Measurements from ENCODE around the gene N4BP2.
"Not testable (repeated sequence)": the region's sequence is repeated elsewhere in the genome, so short reads cannot be mapped to it uniquely, and the experiment has no call there.

The N4BP2 gene

GRCh38 chr4:40093400-40093799 is 36.8 kb downstream of the N4BP2 start:
- DNase-seq = not testable (repeated sequence)

- no peak for DNase-seq
Observed at GRCh38 chr4:40099010-40099409, 42.4 kb downstream of the N4BP2 start.

- not testable (repeated sequence) for DNase-seq
Observed at GRCh38 chr4:40107150-40107549, 50.5 kb downstream of the N4BP2 start.

- no peak for DNase-seq
Observed at GRCh38 chr4:40112027-40112792, 55.6 kb downstream of the N4BP2 start.

- DNase-seq = no peak
Observed at GRCh38 chr4:40114206-40114605, 57.6 kb downstream of the N4BP2 start.

- DNase-seq = no peak
Observed at GRCh38 chr4:40118861-40119260, 62.2 kb downstream of the N4BP2 start.

- DNase-seq = no peak
Observed at GRCh38 chr4:40119344-40119743, 62.7 kb downstream of the N4BP2 start.

GRCh38 chr4:40121515-40121914 is 64.9 kb downstream of the N4BP2 start:
- no peak for DNase-seq

- no peak for DNase-seq
Observed at GRCh38 chr4:40122941-40123340, 66.3 kb downstream of the N4BP2 start.

- no peak for DNase-seq
Observed at GRCh38 chr4:40124690-40125089, 68.0 kb downstream of the N4BP2 start.

- DNase-seq = no peak
Observed at GRCh38 chr4:40130401-40131036, 73.9 kb downstream of the N4BP2 start.

GRCh38 chr4:40132816-40133215 is 76.2 kb downstream of the N4BP2 start:
- DNase-seq = no peak

GRCh38 chr4:40134206-40134917 is 77.7 kb downstream of the N4BP2 start:
- DNase-seq = no peak

GRCh38 chr4:40136202-40136601 is 79.6 kb downstream of the N4BP2 start:
- DNase-seq = not testable (repeated sequence)

- DNase-seq = peak in 1 of 2 experiments; percentile 16
Observed at GRCh38 chr4:40140196-40140595, 83.5 kb downstream of the N4BP2 start.

- DNase-seq = not testable (repeated sequence)
Observed at GRCh38 chr4:40140597-40140996, 83.9 kb downstream of the N4BP2 start.

GRCh38 chr4:40143926-40144508 is 87.4 kb downstream of the N4BP2 start:
- DNase-seq = no peak

GRCh38 chr4:40144716-40145115 is 88.1 kb downstream of the N4BP2 start:
- no peak for DNase-seq

- DNase-seq = not testable (repeated sequence)
Observed at GRCh38 chr4:40147490-40147889, 90.8 kb downstream of the N4BP2 start.

GRCh38 chr4:40149960-40150385 is 93.3 kb downstream of the N4BP2 start:
- peak; percentile 33 to 83 for DNase-seq

GRCh38 chr4:40150932-40151331 is 94.3 kb downstream of the N4BP2 start:
- no peak for DNase-seq

GRCh38 chr4:40152637-40153036 is 96.0 kb downstream of the N4BP2 start:
- DNase-seq = no peak

GRCh38 chr4:40157436-40157835 is 100.8 kb downstream of the N4BP2 start:
- DNase-seq = no peak
